GM23248 (cell line): ENCODE data around the gene CSPG4. TPM values are rescaled to one million over a fixed set of nuclear protein-coding genes. Genes with fewer than 3 reads are reported as not detected.

Experiments used
- DNase-seq: peaks from one replicate; pipeline ENCODE4 v3.0.0-alpha.2; 2015
- H2AFZ ChIP-seq: fragments of 200-600 bp; sonication (generic); 2 replicates; pipeline ENCODE4 v1.6.1; 2016; ENCODE audit warnings: antibody characterized with exemption
- H3F3A ChIP-seq: fragments of 200-600 bp; sonication (generic); 2 replicates; pipeline ENCODE4 v1.6.1; 2016; ENCODE audit warnings: mild to moderate bottlenecking, antibody characterized with exemption, mixed run types; ENCODE audit not compliant: insufficient read depth
- H3K27ac ChIP-seq: fragments of 200-600 bp; sonication (generic); 2 replicates; pipeline ENCODE4 v1.5.1; 2016; ENCODE audit warnings: mild to moderate bottlenecking
- H3K27me3 ChIP-seq: fragments of 200-600 bp; sonication (generic); replicated peaks from 2 replicates; pipeline ENCODE4 v1.6.1; 2016; ENCODE audit warnings: mild to moderate bottlenecking; ENCODE audit not compliant: insufficient read depth
- H3K36me3 ChIP-seq: fragments of 200-600 bp; sonication (generic); 2 replicates; pipeline ENCODE4 v1.6.1; 2016; ENCODE audit warnings: low read depth, mild to moderate bottlenecking
- H3K4me1 ChIP-seq: fragments of 200-600 bp; sonication (generic); 2 replicates; pipeline ENCODE4 v1.6.1; 2016; ENCODE audit warnings: mild to moderate bottlenecking; ENCODE audit not compliant: insufficient read depth
- H3K4me2 ChIP-seq: fragments of 200-600 bp; sonication (generic); one replicate; pipeline ENCODE4 v1.6.1; 2016; ENCODE audit warnings: mild to moderate bottlenecking; ENCODE audit not compliant: unreplicated experiment
- H3K4me3 ChIP-seq: fragments of 200-600 bp; sonication (generic); 2 replicates; pipeline ENCODE4 v1.5.1; 2016; ENCODE audit warnings: mild to moderate bottlenecking
- H3K79me2 ChIP-seq: fragments of 200-600 bp; sonication (generic); 2 replicates; pipeline ENCODE4 v1.6.1; 2016; ENCODE audit warnings: mild to moderate bottlenecking; ENCODE audit not compliant: insufficient read depth
- H3K9ac ChIP-seq: fragments of 200-600 bp; sonication (generic); 2 replicates; pipeline ENCODE4 v1.6.1; 2016; ENCODE audit warnings: mild to moderate bottlenecking
- H3K9me2 ChIP-seq: fragments of 200-600 bp; sonication (generic); 2 replicates; pipeline ENCODE4 v1.6.1; 2016; ENCODE audit warnings: mixed run types, mild to moderate bottlenecking, moderate library complexity; ENCODE audit not compliant: insufficient read depth
- H3K9me3 ChIP-seq: fragments of 200-600 bp; sonication (generic); one replicate; pipeline ENCODE4 v1.6.1; 2017; ENCODE audit warnings: low read depth
- H4K20me1 ChIP-seq: fragments of 200-600 bp; sonication (generic); 2 replicates; pipeline ENCODE4 v1.6.0; 2016; ENCODE audit not compliant: insufficient read depth
- EZH2 ChIP-seq: fragments of 200-600 bp; sonication (generic); IDR thresholded peaks from 2 replicates; pipeline ENCODE4 v1.6.1; 2018; ENCODE audit warnings: antibody characterized with exemption, mild to moderate bottlenecking; ENCODE audit not compliant: insufficient read depth, poor library complexity, severe bottlenecking
- EZH2phosphoT487 ChIP-seq: fragments of 200-600 bp; sonication (generic); IDR thresholded peaks from 2 replicates; pipeline ENCODE4 v1.6.1; 2018; ENCODE audit warnings: antibody characterized with exemption, moderate library complexity, mild to moderate bottlenecking, low read depth; ENCODE audit not compliant: insufficient read depth
- WGBS, 2 experiments: methylation state at CpG; one replicate each; pipeline ENCODE4 v1.1.6; 2015 to 2017; ENCODE audit warnings: low lambda C conversion rate in 2 of 2, low coverage in 1 of 2; ENCODE audit errors: missing lambda C conversion rate in 2 of 2; 5-methylcytosine and 5-hydroxymethylcytosine counted together
- in situ Hi-C: fragments of 300-500 bp; cut with MboI; formaldehyde crosslinking; loops from 2 replicates; pipeline ENCODE4 v1.15.0; 2020
- polyA plus RNA-seq: library from polyadenylated mRNA; unstranded; fragments of >200 nt; fragmentation: Nextera tagmentation; extraction: Ambion mirVana; gene quantifications from 2 replicates; pipeline ENCODE4 v1.2.1, GENCODE V29; 2016
- total RNA-seq: library from RNA; depleted of rRNA; stranded (reverse); fragments of >200 nt; shearing (Covaris generic); gene quantifications from 2 replicates; pipeline ENCODE4 v1.2.3, GENCODE V29; 2014

The CSPG4 gene
- total and polyA plus RNA-seq, 2 experiments from 2014 or later = 5.3 to 25.8 TPM

DNA sequence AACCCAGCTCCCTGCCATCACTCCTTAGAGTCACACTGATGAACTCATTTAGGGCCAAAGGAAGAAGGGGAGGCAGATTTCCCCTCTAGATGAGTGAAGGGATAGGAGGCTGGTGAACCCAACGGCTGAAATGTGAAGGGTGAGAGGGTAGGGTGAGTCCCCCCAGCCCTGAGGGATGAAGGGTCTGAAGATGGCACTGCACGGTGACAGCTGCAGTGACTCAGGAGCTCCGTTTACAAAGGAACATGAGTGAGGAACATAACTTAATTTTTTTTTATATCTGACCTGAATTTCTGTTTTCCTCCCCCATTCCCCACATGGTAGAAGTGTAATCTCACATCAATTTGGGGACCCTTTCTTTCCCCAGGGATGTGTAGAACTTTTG, 50.9 kb downstream of the CSPG4 start:
- peaks cover 38% of the 10 kb centered on the region for H3K4me1 ChIP-seq
- H3K36me3 ChIP-seq = no peaks in the 10 kb centered on the region
- H3K79me2 ChIP-seq = peaks cover 41% of the 10 kb centered on the region
- peak overlapping the region; percentile 98 for H3K27ac ChIP-seq
- no peak for DNase-seq
- H3F3A ChIP-seq = peaks cover 52% of the 10 kb centered on the region
- in situ Hi-C loops = no loop called here
- no peak overlapping the region for H2AFZ ChIP-seq
- WGBS, 2 experiments = 10 to 11% methylated on average over 3 of the region's 3 CpGs
- TF ChIP-seq EZH2phosphoT487 = no peak
- TF ChIP-seq EZH2 = no peak
- H3K4me3 ChIP-seq = peak overlapping the region; percentile 35
- no peaks in the 10 kb centered on the region for H3K9me3 ChIP-seq
- H4K20me1 ChIP-seq = no peaks in the 10 kb centered on the region
- no peaks in the 10 kb centered on the region for H3K27me3 ChIP-seq
- no peaks in the 10 kb centered on the region for H3K9me2 ChIP-seq
- H3K9ac ChIP-seq = peak overlapping the region; percentile 84
- peak overlapping the region; percentile 71 for H3K4me2 ChIP-seq

DNA sequence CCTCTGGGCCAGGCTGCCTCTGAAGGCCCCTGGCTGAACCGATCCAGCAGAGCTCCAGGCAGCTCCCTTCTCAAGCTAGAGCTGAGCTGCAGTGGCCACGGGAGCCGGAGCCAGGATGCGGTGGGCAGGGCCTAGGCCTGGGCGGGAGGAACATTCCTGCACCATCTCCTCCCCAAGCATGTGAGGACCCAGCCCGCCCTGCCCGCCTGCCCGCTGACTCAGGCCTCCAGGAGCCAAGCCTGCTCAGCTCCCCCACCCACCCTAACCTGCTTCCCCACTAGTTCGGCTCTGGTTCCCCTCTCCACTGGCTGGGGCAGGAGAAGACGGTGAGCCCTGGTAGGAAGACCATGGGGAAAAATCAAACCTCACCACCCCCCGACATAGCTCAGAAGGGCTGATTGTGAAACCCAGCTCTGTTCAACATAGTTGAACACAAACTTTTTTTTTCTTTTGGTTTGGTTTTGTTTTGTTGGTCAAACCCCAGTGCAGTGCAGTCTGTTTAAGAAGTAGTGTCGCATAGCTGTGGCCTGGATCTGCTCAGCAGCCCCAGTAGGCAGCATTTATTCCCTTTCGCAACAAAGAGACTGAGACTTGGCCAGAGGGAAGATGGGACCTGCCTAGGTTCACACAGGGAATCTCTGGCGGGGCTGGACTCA, 51.4 kb downstream of the CSPG4 start:
- Histone ChIP-seq H3K4me1 (peaks cover 34% of the 10 kb centered on the region), H3K9me2 (no peaks in the 10 kb centered on the region), H3K27me3 (no peaks in the 10 kb centered on the region), H3F3A (peaks cover 49% of the 10 kb centered on the region), H2AFZ (no peak overlapping the region), H3K4me3 (peak overlapping the region; percentile 35), H3K9me3 (no peaks in the 10 kb centered on the region), H3K27ac (peak overlapping the region; percentile 98), H3K36me3 (no peaks in the 10 kb centered on the region), H3K9ac (peak overlapping the region; percentile 84), H4K20me1 (no peaks in the 10 kb centered on the region), H3K79me2 (peaks cover 46% of the 10 kb centered on the region), H3K4me2 (peak overlapping the region; percentile 71)
- in situ Hi-C loops = no loop called here
- DNase-seq = peak; percentile 98
- 7 to 9% methylated on average over 11 to 14 of the region's 14 CpGs for WGBS, 2 experiments
- no peak for TF ChIP-seq EZH2
- no peak for TF ChIP-seq EZH2phosphoT487

DNA sequence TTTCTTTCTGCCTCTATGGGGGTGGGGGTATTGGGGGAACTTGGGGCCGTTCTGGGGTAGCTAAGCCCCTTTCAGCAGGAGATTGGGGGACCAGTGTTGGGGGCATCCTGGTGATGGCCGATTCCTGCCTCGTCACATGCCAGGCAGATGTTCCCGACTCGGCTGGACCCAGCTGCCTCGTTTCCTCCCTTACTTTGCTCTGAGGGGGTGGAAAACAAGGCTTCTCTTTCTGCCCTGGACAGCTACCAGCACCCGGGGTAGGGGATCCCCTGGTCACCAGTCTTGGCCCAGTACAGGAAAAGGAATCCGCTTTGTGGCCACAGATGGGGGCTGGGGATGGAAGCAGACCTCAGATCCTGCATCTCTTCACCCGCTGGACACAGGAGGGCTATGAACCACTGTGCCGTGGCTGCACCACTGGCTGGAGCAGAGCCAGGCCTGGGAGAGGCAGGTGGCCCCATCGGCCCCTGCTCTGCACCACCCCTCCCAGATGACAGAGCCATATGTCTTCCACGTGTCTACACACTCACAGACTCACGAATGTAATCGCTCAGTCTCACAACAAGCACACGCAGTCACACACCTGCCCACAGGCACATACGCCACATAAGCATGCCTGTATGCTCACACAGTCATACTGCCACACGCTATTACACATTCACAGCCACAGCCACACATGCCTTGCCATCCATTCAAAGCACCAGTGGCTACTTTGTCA, 52.6 kb downstream of the CSPG4 start:
- Histone ChIP-seq H4K20me1 (no peaks in the 10 kb centered on the region), H3K36me3 (no peaks in the 10 kb centered on the region), H3K4me1 (peaks cover 23% of the 10 kb centered on the region), H3K79me2 (peaks cover 57% of the 10 kb centered on the region), H3K9ac (peak overlapping the region; percentile 84), H3K4me3 (no peak overlapping the region), H3K4me2 (peak overlapping the region; percentile 42), H3K9me3 (no peaks in the 10 kb centered on the region), H3K27ac (peak overlapping the region; percentile 98), H3K27me3 (no peaks in the 10 kb centered on the region), H3K9me2 (no peaks in the 10 kb centered on the region), H3F3A (peaks cover 37% of the 10 kb centered on the region), H2AFZ (no peak overlapping the region)
- TF ChIP-seq EZH2phosphoT487 = no peak
- no peak for TF ChIP-seq EZH2
- in situ Hi-C loops = no loop called here
- peak; percentile 60 for DNase-seq
- 47 to 48% methylated on average over 14 to 17 of the region's 17 CpGs for WGBS, 2 experiments

DNA sequence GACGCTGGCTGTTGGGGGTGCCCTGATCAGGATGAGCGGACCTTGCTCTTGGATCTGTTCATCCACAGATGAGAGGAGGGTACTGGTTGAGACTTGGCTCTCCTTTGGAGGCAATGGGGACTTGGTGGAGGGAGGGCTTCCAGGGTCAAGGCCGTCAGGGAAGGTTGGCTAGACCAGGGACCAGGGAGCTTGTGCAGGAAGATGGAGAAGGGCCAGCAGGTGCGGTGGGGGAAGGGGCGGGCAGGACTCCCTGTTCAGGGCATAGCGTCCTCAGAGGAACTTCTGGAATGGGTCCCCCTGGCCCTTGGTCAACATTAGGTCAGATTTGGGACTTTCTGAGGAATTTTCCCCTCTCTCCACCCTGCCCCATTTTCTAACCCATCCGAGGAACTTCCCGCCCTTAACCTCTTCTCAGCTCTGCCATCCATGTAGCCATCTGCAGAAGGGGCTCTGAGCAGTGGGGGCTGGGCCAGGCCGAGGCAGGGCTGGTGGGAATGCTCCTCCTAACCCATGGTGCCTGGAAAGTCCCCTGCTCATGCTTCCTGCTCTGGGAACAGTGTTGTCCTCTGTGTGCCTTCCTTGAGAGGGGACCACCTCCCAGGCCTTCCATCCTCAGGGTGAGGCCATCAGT, 53.4 kb downstream of the CSPG4 start:
- in situ Hi-C loops = no loop called here
- H3K9me2 ChIP-seq = no peaks in the 10 kb centered on the region
- H3F3A ChIP-seq = peaks cover 37% of the 10 kb centered on the region
- H4K20me1 ChIP-seq = no peaks in the 10 kb centered on the region; the same call in 1 of the 2 replicates
- peak overlapping the region; percentile 98; the same call in 1 of the 2 replicates for H3K27ac ChIP-seq
- no peak overlapping the region for H2AFZ ChIP-seq
- DNase-seq = no peak
- H3K9ac ChIP-seq = peak overlapping the region; percentile 84; the same call in 1 of the 2 replicates
- H3K79me2 ChIP-seq = peaks cover 61% of the 10 kb centered on the region
- H3K4me2 ChIP-seq = no peak overlapping the region
- H3K4me3 ChIP-seq = no peak overlapping the region
- no peaks in the 10 kb centered on the region for H3K36me3 ChIP-seq
- no peaks in the 10 kb centered on the region for H3K9me3 ChIP-seq
- TF ChIP-seq EZH2 = no peak
- no peak for TF ChIP-seq EZH2phosphoT487
- H3K27me3 ChIP-seq = no peaks in the 10 kb centered on the region
- peaks cover 25% of the 10 kb centered on the region for H3K4me1 ChIP-seq
- WGBS, 2 experiments = 53 to 64% methylated on average over 9 of the region's 9 CpGs
